CD4-positive, alpha-beta T cell (primary cell): Measurements from ENCODE around the gene SGTA. TPM values are rescaled to one million over a fixed set of nuclear protein-coding genes. Genes with fewer than 3 reads are reported as not detected.

ENCODE experiments used
- ATAC-seq: fragments of 200-7000 bp; cut with Tn5 transposase; one replicate; pipeline ENCODE4 v1.10.0; 2022; ENCODE audit warnings: mild to moderate bottlenecking; ENCODE audit not compliant: poor library complexity
- CTCF ChIA-PET: fragments of 350-600 bp; sonication (Branson Sonifier 250); formaldehyde crosslinking; loops from one replicate; lab custom pipeline; 2021; ENCODE audit warnings: antibody characterized with exemption, inconsistent platforms; lab: Charles Lee
- POLR2A ChIA-PET: fragments of 350-600 bp; sonication (Branson Sonifier 250); formaldehyde crosslinking; loops from one replicate; lab custom pipeline; 2021; ENCODE audit warnings: antibody characterized with exemption, inconsistent platforms; lab: Charles Lee
- DNase-seq, 14 experiments: peaks; one replicate each; pipeline ENCODE4 v3.0.0-alpha.2; 2013 to 2020; ENCODE audit warnings: mixed read lengths in 2 of 14
- H3K27ac ChIP-seq, 2 donors: one replicate each; pipeline versions ENCODE4 v1.5.1 to v1.7.0; 2013; ENCODE audit warnings: low read length in 2 of 2, low read depth in 1 of 2, mild to moderate bottlenecking in 1 of 2
- H3K27me3 ChIP-seq, 2 experiments: 1 replicate in 1 of 2; 2 replicates in 1 of 2; pipeline versions ENCODE4 v1.6.1 to v1.7.0; 2013; ENCODE audit warnings: low read length in 2 of 2, control low read depth in 1 of 2, mild to moderate bottlenecking in 1 of 2, moderate library complexity in 1 of 2; ENCODE audit not compliant: insufficient read depth in 2 of 2, control insufficient read depth in 1 of 2
- H3K36me3 ChIP-seq: one replicate; pipeline ENCODE4 v1.6.1; 2013; ENCODE audit warnings: low read length, control low read depth; ENCODE audit not compliant: insufficient read depth
- H3K4me1 ChIP-seq: one replicate; pipeline ENCODE4 v1.6.1; 2013; ENCODE audit warnings: low read length, control low read depth; ENCODE audit not compliant: insufficient read depth
- H3K4me3 ChIP-seq: one replicate; pipeline ENCODE4 v1.5.1; 2013; ENCODE audit warnings: mild to moderate bottlenecking, low read length, moderate library complexity
- H3K9me3 ChIP-seq, 2 experiments: 1 replicate in 1 of 2; 2 replicates in 1 of 2; pipeline versions ENCODE4 v1.6.1 to v1.7.0; 2013; ENCODE audit warnings: low read length in 2 of 2, mild to moderate bottlenecking in 2 of 2, control low read depth in 1 of 2, moderate library complexity in 1 of 2; ENCODE audit not compliant: control insufficient read depth in 1 of 2, insufficient read depth in 1 of 2
- H3K27ac Mint-ChIP-seq: one replicate; pipeline ENCODE4 v1.8.0; 2020; ENCODE audit warnings: mixed read lengths
- H3K27me3 Mint-ChIP-seq: one replicate; pipeline ENCODE4 v1.8.0; 2021; ENCODE audit warnings: mixed read lengths
- H3K36me3 Mint-ChIP-seq: one replicate; pipeline ENCODE4 v1.8.0; 2021; ENCODE audit warnings: low read depth, mixed read lengths
- H3K4me1 Mint-ChIP-seq: one replicate; pipeline ENCODE4 v1.8.0; 2021; ENCODE audit warnings: low read depth, mixed read lengths
- H3K4me3 Mint-ChIP-seq: one replicate; pipeline ENCODE4 v1.8.0; 2020; ENCODE audit warnings: mild to moderate bottlenecking, mixed read lengths
- H3K9me3 Mint-ChIP-seq: one replicate; pipeline ENCODE4 v1.8.0; 2020; ENCODE audit warnings: mixed read lengths
- CTCF ChIP-seq: fragments of 200-600 bp; IDR thresholded peaks from one replicate; pipeline ENCODE4 v1.8.0; 2022; ENCODE audit warnings: antibody characterized with exemption, mild to moderate bottlenecking
- intact Hi-C, 2 experiments: fragments of 100-400 bp; cut with DNase I in 1 of 2; cut with micrococcal nuclease in 1 of 2; formaldehyde crosslinking; loops; one replicate each; pipeline versions ENCODE4 v1.15.1 to v1.9.0; 2023 to 2025; cut with DNase I, micrococcal nuclease
- total RNA-seq, 174 experiments: library from RNA in 2 of 174; stranded (reverse) in 2 of 174; gene quantifications; one replicate each; pipeline ENCODE4 v1.2.3 and lab custom pipeline; 2021 to 2026

The SGTA gene
- total RNA-seq, 2 experiments from 2014 or later: 28.3 to 29.7 TPM

GRCh38 chr19:2758601-2759313, 24.3 kb downstream of the SGTA start:
- H3K36me3 Mint-ChIP-seq: peaks cover 50% of the 10 kb centered on the region
- CTCF ChIA-PET: interaction anchor here (1.9 kb wide), 1 partner anchor 9 kb away, joined by 5 read pairs; no protein-coding TSS in a partner anchor

GRCh38 chr19:2756921-2757881, 25.9 kb downstream of the SGTA start:
- CTCF ChIA-PET: interaction anchor here (1.0 kb wide), 1 partner anchor 149 kb away, joined by 3 read pairs; no protein-coding TSS in a partner anchor
- TF ChIP-seq CTCF: no peak
- H3K4me1 ChIP-seq: no peaks in the 10 kb centered on the region
- H3K27ac ChIP-seq: no peak overlapping the region
- H3K4me3 ChIP-seq: no peak overlapping the region
- Mint-ChIP-seq H3K27ac (no peak overlapping the region), H3K9me3 (no peaks in the 10 kb centered on the region), H3K27me3 (no peaks in the 10 kb centered on the region), H3K4me3 (no peak overlapping the region), H3K36me3 (peaks cover 39% of the 10 kb centered on the region), H3K4me1 (peaks cover 5% of the 10 kb centered on the region)
- no peaks in the 10 kb centered on the region for H3K27me3 ChIP-seq
- peaks cover 47% of the 10 kb centered on the region for H3K36me3 ChIP-seq
- intact Hi-C loops: no loop called here
- DNase-seq (no peak), ATAC-seq (no peak)
- no peaks in the 10 kb centered on the region for H3K9me3 ChIP-seq
- POLR2A ChIA-PET: no interaction called here

More at GRCh38 chr19:2758601-2759313, 24.3 kb downstream of the SGTA start:
- Histone ChIP-seq H3K27ac (no peak overlapping the region), H3K4me3 (no peak overlapping the region), H3K27me3 (no peaks in the 10 kb centered on the region), H3K9me3 (no peaks in the 10 kb centered on the region), H3K4me1 (no peaks in the 10 kb centered on the region), H3K36me3 (peaks cover 59% of the 10 kb centered on the region)
- H3K27me3 Mint-ChIP-seq: no peaks in the 10 kb centered on the region
- peaks cover 5% of the 10 kb centered on the region for H3K4me1 Mint-ChIP-seq
- DNase-seq (no peak), ATAC-seq (no peak)
- no peak for TF ChIP-seq CTCF
- no peaks in the 10 kb centered on the region for H3K9me3 Mint-ChIP-seq
- intact Hi-C loops: no loop called here
- no peak overlapping the region for H3K27ac Mint-ChIP-seq
- no peak overlapping the region for H3K4me3 Mint-ChIP-seq
- POLR2A ChIA-PET: no interaction called here

- intact Hi-C loops: no loop called here
- no peak overlapping the region for H3K4me3 ChIP-seq
- ATAC-seq: no peak
- H3K36me3 ChIP-seq: peaks cover 46% of the 10 kb centered on the region
- no peaks in the 10 kb centered on the region for H3K27me3 ChIP-seq
- H3K27ac ChIP-seq: no peak overlapping the region
- H3K4me1 Mint-ChIP-seq: peaks cover 5% of the 10 kb centered on the region
- ChIA-PET POLR2A (no interaction called here), CTCF (interaction anchor here (1.0 kb wide), 1 partner anchor 149 kb away, joined by 3 read pairs; no protein-coding TSS in a partner anchor)
- H3K9me3 ChIP-seq: no peaks in the 10 kb centered on the region
- no peak overlapping the region for H3K4me3 Mint-ChIP-seq
- no peaks in the 10 kb centered on the region for H3K4me1 ChIP-seq
- no peaks in the 10 kb centered on the region for H3K27me3 Mint-ChIP-seq
- H3K36me3 Mint-ChIP-seq: peaks cover 34% of the 10 kb centered on the region
- H3K27ac Mint-ChIP-seq: no peak overlapping the region
- no peak for TF ChIP-seq CTCF
- DNase-seq: no peak
- H3K9me3 Mint-ChIP-seq: no peaks in the 10 kb centered on the region
Observed at GRCh38 chr19:2756477-2756876, 26.6 kb downstream of the SGTA start.
